ENCODE results near the gene PPIB.

PPIB gene

GRCh38 chr15:64197425-64197824 lies 34.6 kb upstream of the PPIB start:
- ChIA-PET CTCF (no interaction called here), POLR2A (no interaction called here)
- H3K36me3 ChIP-seq (ENCODE audit: control insufficient read depth in 2 of 2, insufficient read depth in 1 of 2, low read length in 2 of 2), result peaks cover 0 to 11% of the 10 kb centered on the region in 2 experiments; a peak in 2 of 3 replicates
- H3K9me3 ChIP-seq (ENCODE audit: control insufficient read depth, insufficient read depth, low read depth, low read length), result no peaks in the 10 kb centered on the region
- H3K4me3 ChIP-seq (ENCODE audit: low read depth, low read length), result no peak overlapping the region
- TF ChIP-seq ZBTB6 (tag by site-specific recombination; IDR thresholded peaks at IDR 0.05) (no peak), ZNF585B (tag by site-specific recombination; IDR thresholded peaks at IDR 0.05) (no peak), ZNF16 (tag by site-specific recombination; IDR thresholded peaks at IDR 0.05; ENCODE audit: low read depth) (no peak), YY2 (tag by site-specific recombination; IDR thresholded peaks at IDR 0.05) (no peak), ZNF366 (tag by site-specific recombination; conservative IDR thresholded peaks at IDR 0.05) (no peak), GLIS2 (tag by site-specific recombination; IDR thresholded peaks at IDR 0.05) (no peak), ZNF510 (tag by site-specific recombination; IDR thresholded peaks at IDR 0.05; ENCODE audit: insufficient replicate concordance) (no peak), ZNF610 (tag by site-specific recombination; IDR thresholded peaks at IDR 0.05; ENCODE audit: borderline replicate concordance) (no peak), HOXD13 (CRISPR knock-in tag; IDR thresholded peaks at IDR 0.05; ENCODE audit: borderline replicate concordance) (no peak), ZNF133 (tag by site-specific recombination; IDR thresholded peaks at IDR 0.05) (no peak), ZNF155 (tag by site-specific recombination; IDR thresholded peaks at IDR 0.05) (no peak), ZNF837 (tag by site-specific recombination; IDR thresholded peaks at IDR 0.05) (no peak), ZNF768 (tag by site-specific recombination; IDR thresholded peaks at IDR 0.05) (no peak), ZNF777 (tag by site-specific recombination; IDR thresholded peaks at IDR 0.05; ENCODE audit: borderline replicate concordance) (no peak), ZNF677 (tag by site-specific recombination; IDR thresholded peaks at IDR 0.05) (no peak), ZNF660 (tag by site-specific recombination; IDR thresholded peaks at IDR 0.05) (no peak)
- TF ChIP-seq, protein P1, sequence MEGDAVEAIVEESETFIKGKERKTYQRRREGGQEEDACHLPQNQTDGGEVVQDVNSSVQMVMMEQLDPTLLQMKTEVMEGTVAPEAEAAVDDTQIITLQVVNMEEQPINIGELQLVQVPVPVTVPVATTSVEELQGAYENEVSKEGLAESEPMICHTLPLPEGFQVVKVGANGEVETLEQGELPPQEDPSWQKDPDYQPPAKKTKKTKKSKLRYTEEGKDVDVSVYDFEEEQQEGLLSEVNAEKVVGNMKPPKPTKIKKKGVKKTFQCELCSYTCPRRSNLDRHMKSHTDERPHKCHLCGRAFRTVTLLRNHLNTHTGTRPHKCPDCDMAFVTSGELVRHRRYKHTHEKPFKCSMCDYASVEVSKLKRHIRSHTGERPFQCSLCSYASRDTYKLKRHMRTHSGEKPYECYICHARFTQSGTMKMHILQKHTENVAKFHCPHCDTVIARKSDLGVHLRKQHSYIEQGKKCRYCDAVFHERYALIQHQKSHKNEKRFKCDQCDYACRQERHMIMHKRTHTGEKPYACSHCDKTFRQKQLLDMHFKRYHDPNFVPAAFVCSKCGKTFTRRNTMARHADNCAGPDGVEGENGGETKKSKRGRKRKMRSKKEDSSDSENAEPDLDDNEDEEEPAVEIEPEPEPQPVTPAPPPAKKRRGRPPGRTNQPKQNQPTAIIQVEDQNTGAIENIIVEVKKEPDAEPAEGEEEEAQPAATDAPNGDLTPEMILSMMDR (tag by site-specific recombination; IDR thresholded peaks at IDR 0.05), result no peak
- TF ChIP-seq, protein P2, sequence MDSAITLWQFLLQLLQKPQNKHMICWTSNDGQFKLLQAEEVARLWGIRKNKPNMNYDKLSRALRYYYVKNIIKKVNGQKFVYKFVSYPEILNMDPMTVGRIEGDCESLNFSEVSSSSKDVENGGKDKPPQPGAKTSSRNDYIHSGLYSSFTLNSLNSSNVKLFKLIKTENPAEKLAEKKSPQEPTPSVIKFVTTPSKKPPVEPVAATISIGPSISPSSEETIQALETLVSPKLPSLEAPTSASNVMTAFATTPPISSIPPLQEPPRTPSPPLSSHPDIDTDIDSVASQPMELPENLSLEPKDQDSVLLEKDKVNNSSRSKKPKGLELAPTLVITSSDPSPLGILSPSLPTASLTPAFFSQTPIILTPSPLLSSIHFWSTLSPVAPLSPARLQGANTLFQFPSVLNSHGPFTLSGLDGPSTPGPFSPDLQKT (IDR thresholded peaks at IDR 0.05; ENCODE audit: borderline replicate concordance, low read depth, low read length), result no peak
- no peaks in the 10 kb centered on the region for H3K4me1 ChIP-seq (ENCODE audit: control insufficient read depth, insufficient read depth, low read length)
- H3K27ac ChIP-seq (ENCODE audit: extremely low read depth, low read depth, low read length), result no peak overlapping the region

GRCh38 chr15:64193971-64194370 lies 31.1 kb upstream of the PPIB start:
- CTCF ChIA-PET, result interaction anchor here (0.6 kb wide), 2 partner anchors 10 to 77 kb away, joined by 3 to 4 read pairs; no protein-coding TSS in a partner anchor
- TF ChIP-seq ZNF311 (tag by site-specific recombination; IDR thresholded peaks at IDR 0.05; ENCODE audit: borderline replicate concordance) (no peak), GLIS2 (tag by site-specific recombination; IDR thresholded peaks at IDR 0.05) (no peak), ZNF404 (tag by site-specific recombination; IDR thresholded peaks at IDR 0.05) (no peak), YY1 (tag by site-specific recombination; IDR thresholded peaks at IDR 0.05) (no peak), ZNF26 (tag by site-specific recombination; IDR thresholded peaks at IDR 0.05) (no peak), ZBTB8A (tag by site-specific recombination; IDR thresholded peaks at IDR 0.05) (no peak), ZNF658 (tag by site-specific recombination; IDR thresholded peaks at IDR 0.05) (no peak), YY2 (tag by site-specific recombination; IDR thresholded peaks at IDR 0.05) (no peak), ZNF561 (tag by site-specific recombination; IDR thresholded peaks at IDR 0.05; ENCODE audit: borderline replicate concordance) (no peak), ZNF394 (tag by site-specific recombination; IDR thresholded peaks at IDR 0.05; ENCODE audit: borderline replicate concordance) (no peak)
- TF ChIP-seq, protein P3, sequence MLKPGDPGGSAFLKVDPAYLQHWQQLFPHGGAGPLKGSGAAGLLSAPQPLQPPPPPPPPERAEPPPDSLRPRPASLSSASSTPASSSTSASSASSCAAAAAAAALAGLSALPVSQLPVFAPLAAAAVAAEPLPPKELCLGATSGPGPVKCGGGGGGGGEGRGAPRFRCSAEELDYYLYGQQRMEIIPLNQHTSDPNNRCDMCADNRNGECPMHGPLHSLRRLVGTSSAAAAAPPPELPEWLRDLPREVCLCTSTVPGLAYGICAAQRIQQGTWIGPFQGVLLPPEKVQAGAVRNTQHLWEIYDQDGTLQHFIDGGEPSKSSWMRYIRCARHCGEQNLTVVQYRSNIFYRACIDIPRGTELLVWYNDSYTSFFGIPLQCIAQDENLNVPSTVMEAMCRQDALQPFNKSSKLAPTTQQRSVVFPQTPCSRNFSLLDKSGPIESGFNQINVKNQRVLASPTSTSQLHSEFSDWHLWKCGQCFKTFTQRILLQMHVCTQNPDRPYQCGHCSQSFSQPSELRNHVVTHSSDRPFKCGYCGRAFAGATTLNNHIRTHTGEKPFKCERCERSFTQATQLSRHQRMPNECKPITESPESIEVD (tag by site-specific recombination; IDR thresholded peaks at IDR 0.05), result no peak

More at GRCh38 chr15:64193971-64194370, 31.1 kb upstream of the PPIB start:
- Histone ChIP-seq H3K36me3 (ENCODE audit: control insufficient read depth in 2 of 2, insufficient read depth in 1 of 2, low read length in 2 of 2) (peaks cover 0 to 4% of the 10 kb centered on the region in 2 experiments; a peak in 2 of 3 replicates), H3K4me3 (ENCODE audit: low read depth, low read length) (no peak overlapping the region), H3K27ac (ENCODE audit: extremely low read depth, low read depth, low read length) (no peak overlapping the region), H3K9me3 (ENCODE audit: control insufficient read depth, insufficient read depth, low read depth, low read length) (no peaks in the 10 kb centered on the region), H3K4me1 (ENCODE audit: control insufficient read depth, insufficient read depth, low read length) (no peaks in the 10 kb centered on the region)
- POLR2A ChIA-PET, result no interaction called here
